ENCODE results near the gene MRI1.

MRI1 gene

GRCh38 chr19:13806728-13807127 lies 42.4 kb downstream of the MRI1 start:
- TF ChIP-seq EZH2phosphoT487 (conservative IDR thresholded peaks at IDR 0.05; ENCODE audit: low read length) = no peak
- TF ChIP-seq CTCF (IDR thresholded peaks at IDR 0.05; ENCODE audit: insufficient read depth, low read length, poor library complexity, severe bottlenecking) = no peak
- Histone ChIP-seq H3K79me2 (ENCODE audit: insufficient read depth, low read length) (no peaks in the 10 kb centered on the region), H3K9me2 (replicated peaks; ENCODE audit: insufficient read depth, low read length) (no peaks in the 10 kb centered on the region)

GRCh38 chr19:13807421-13808021 lies 43.2 kb downstream of the MRI1 start:
- Histone ChIP-seq H3K9me2 (replicated peaks; ENCODE audit: insufficient read depth, low read length) (no peaks in the 10 kb centered on the region), H2AFZ (ENCODE audit: low read depth, low read length, severe bottlenecking) (no peak overlapping the region), H3K4me2 (ENCODE audit: low read depth, low read length, poor library complexity, severe bottlenecking) (no peak overlapping the region), H4K20me1 (ENCODE audit: low read depth, low read length) (no peaks in the 10 kb centered on the region), H3K36me3 (ENCODE audit: low read length) (no peaks in the 10 kb centered on the region), H3K9me3 (ENCODE audit: insufficient read depth, low read length) (no peaks in the 10 kb centered on the region), H3K4me3 (ENCODE audit: insufficient read depth, low read length, poor library complexity, severe bottlenecking) (no peak overlapping the region), H3K27me3 (ENCODE audit: low read length) (no peaks in the 10 kb centered on the region), H3K79me2 (ENCODE audit: insufficient read depth, low read length) (no peaks in the 10 kb centered on the region), H3K9ac (ENCODE audit: low read length) (no peak overlapping the region), H3F3A (ENCODE audit: insufficient read depth) (no peaks in the 10 kb centered on the region), H3K27ac (ENCODE audit: low read depth, low read length) (no peak overlapping the region)
- TF ChIP-seq EZH2phosphoT487 (conservative IDR thresholded peaks at IDR 0.05; ENCODE audit: low read length) (no peak), CTCF (IDR thresholded peaks at IDR 0.05; ENCODE audit: insufficient read depth, low read length, poor library complexity, severe bottlenecking) (no peak)

More at GRCh38 chr19:13806728-13807127, 42.4 kb downstream of the MRI1 start:
- H4K20me1 ChIP-seq (ENCODE audit: low read depth, low read length) = no peaks in the 10 kb centered on the region
- H3K4me3 ChIP-seq (ENCODE audit: insufficient read depth, low read length, poor library complexity, severe bottlenecking) = no peak overlapping the region
- H3K27me3 ChIP-seq (ENCODE audit: low read length) = no peaks in the 10 kb centered on the region
- H3K4me2 ChIP-seq (ENCODE audit: low read depth, low read length, poor library complexity, severe bottlenecking) = no peak overlapping the region
- H3K27ac ChIP-seq (ENCODE audit: low read depth, low read length) = no peak overlapping the region
- no peak overlapping the region for H3K9ac ChIP-seq (ENCODE audit: low read length)
- no peaks in the 10 kb centered on the region for H3K9me3 ChIP-seq (ENCODE audit: insufficient read depth, low read length)
- H3K36me3 ChIP-seq (ENCODE audit: low read length) = no peaks in the 10 kb centered on the region
- H2AFZ ChIP-seq (ENCODE audit: low read depth, low read length, severe bottlenecking) = no peak overlapping the region
- no peaks in the 10 kb centered on the region for H3F3A ChIP-seq (ENCODE audit: insufficient read depth)

GRCh38 chr19:13808856-13809255 lies 44.5 kb downstream of the MRI1 start:
- H3K4me2 ChIP-seq (ENCODE audit: low read depth, low read length, poor library complexity, severe bottlenecking) = no peak overlapping the region
- H3K4me3 ChIP-seq (ENCODE audit: insufficient read depth, low read length, poor library complexity, severe bottlenecking) = no peak overlapping the region
- no peak for TF ChIP-seq EZH2phosphoT487 (conservative IDR thresholded peaks at IDR 0.05; ENCODE audit: low read length)
- no peaks in the 10 kb centered on the region for H3K27me3 ChIP-seq (ENCODE audit: low read length)
- no peaks in the 10 kb centered on the region for H3K79me2 ChIP-seq (ENCODE audit: insufficient read depth, low read length)
- H3K36me3 ChIP-seq (ENCODE audit: low read length) = no peaks in the 10 kb centered on the region
- H3K9me3 ChIP-seq (ENCODE audit: insufficient read depth, low read length) = no peaks in the 10 kb centered on the region
- no peaks in the 10 kb centered on the region for H3F3A ChIP-seq (ENCODE audit: insufficient read depth)
- H2AFZ ChIP-seq (ENCODE audit: low read depth, low read length, severe bottlenecking) = no peak overlapping the region
- H3K27ac ChIP-seq (ENCODE audit: low read depth, low read length) = no peak overlapping the region
- H3K9me2 ChIP-seq (replicated peaks; ENCODE audit: insufficient read depth, low read length) = no peaks in the 10 kb centered on the region
- no peak overlapping the region for H3K9ac ChIP-seq (ENCODE audit: low read length)
- no peaks in the 10 kb centered on the region for H4K20me1 ChIP-seq (ENCODE audit: low read depth, low read length)

GRCh38 chr19:13812544-13812943 lies 48.2 kb downstream of the MRI1 start:
- Histone ChIP-seq H3K36me3 (ENCODE audit: low read length) (no peaks in the 10 kb centered on the region), H2AFZ (ENCODE audit: low read depth, low read length, severe bottlenecking) (no peak overlapping the region), H3K27me3 (ENCODE audit: low read length) (no peaks in the 10 kb centered on the region), H3K9me3 (ENCODE audit: insufficient read depth, low read length) (no peaks in the 10 kb centered on the region), H3K27ac (ENCODE audit: low read depth, low read length) (no peak overlapping the region), H3K4me3 (ENCODE audit: insufficient read depth, low read length, poor library complexity, severe bottlenecking) (no peak overlapping the region), H3K9ac (ENCODE audit: low read length) (no peak overlapping the region), H3K9me2 (replicated peaks; ENCODE audit: insufficient read depth, low read length) (no peaks in the 10 kb centered on the region), H3F3A (ENCODE audit: insufficient read depth) (no peaks in the 10 kb centered on the region), H3K4me2 (ENCODE audit: low read depth, low read length, poor library complexity, severe bottlenecking) (no peak overlapping the region), H4K20me1 (ENCODE audit: low read depth, low read length) (no peaks in the 10 kb centered on the region), H3K79me2 (ENCODE audit: insufficient read depth, low read length) (no peaks in the 10 kb centered on the region)
- TF ChIP-seq EZH2phosphoT487 (conservative IDR thresholded peaks at IDR 0.05; ENCODE audit: low read length) (no peak), CTCF (IDR thresholded peaks at IDR 0.05; ENCODE audit: insufficient read depth, low read length, poor library complexity, severe bottlenecking) (no peak)
